HG03135 (cell line): ENCODE data around the gene CHRNA1.

Source experiments
- ATAC-seq: cut with Tn5 transposase; IDR thresholded peaks from one replicate; pipeline ENCODE4 v1.9.1; 2021; ENCODE audit warnings: mild to moderate bottlenecking, moderate library complexity; ENCODE audit not compliant: unreplicated experiment

The CHRNA1 gene

DNA sequence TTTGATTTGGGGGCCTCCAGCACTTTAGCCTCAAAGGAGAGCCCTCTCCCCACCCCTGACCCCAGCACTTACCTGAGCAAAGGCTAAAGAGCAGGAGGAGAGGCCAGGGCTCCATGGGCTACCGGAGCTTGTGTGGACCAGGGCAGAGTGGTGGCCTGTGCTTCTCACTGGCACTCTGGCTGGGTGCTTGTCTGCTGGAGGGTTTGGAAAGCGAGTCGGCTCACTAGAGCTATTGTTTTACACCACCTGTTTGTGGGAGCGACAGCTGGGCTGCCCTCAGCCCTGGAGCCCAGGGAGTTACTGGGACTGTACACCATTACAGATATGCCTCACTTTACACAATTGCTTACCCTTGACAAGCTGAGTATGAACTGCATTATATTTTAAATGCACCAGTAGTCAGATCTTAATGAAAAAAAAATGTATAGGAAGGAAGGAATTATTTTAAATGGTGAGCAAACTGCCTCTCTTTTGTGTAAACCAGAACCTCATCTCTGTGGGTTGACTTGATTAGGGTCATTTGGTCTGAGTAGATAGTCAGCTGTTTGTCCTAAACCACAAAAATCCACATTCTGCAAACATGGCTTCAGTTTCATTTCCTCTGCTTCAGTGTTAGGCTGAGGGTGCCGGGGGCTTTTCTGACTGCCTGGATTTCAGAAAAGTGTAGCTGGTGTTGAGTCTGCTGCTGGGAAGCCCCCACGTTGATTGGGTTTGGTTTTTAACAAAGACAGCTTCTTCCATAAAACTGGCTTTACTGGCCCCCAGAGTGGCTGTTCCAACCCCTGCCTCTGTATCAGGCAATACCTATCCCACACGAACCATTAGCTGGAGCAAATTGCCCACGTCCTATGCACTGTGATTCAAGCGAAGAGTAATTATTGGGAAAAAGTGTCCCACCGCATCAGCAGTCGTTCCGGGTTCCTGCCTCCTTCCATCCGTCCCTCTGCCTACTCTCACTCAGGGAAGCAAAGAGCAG lies at the start of gene CHRNA1:
Gene CHRNA1 (minus strand): TSS at position 193 of the 976 bp plus-strand sequence. CDS start 78 bp downstream, at position 115.
- no peak for ATAC-seq

DNA sequence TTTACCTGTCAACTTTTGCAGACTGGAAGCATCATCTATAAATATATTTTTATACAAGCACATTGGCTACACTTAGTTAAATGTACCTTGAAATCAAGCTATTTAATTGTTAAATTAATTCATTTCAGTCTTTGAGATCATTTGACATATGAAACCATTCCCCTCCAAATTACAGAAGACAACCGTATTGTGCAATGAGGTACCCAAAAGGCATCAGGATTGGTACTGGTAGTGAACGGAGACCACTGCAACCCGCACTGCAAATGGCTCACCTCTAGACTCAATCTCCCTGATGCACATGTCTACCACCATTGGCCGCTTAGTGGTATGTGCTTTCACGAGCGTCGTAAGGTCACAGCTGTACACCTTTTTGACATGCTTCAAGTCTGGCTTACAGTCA lies 47.8 kb upstream of the CHRNA1 start:
- no peak for ATAC-seq

DNA sequence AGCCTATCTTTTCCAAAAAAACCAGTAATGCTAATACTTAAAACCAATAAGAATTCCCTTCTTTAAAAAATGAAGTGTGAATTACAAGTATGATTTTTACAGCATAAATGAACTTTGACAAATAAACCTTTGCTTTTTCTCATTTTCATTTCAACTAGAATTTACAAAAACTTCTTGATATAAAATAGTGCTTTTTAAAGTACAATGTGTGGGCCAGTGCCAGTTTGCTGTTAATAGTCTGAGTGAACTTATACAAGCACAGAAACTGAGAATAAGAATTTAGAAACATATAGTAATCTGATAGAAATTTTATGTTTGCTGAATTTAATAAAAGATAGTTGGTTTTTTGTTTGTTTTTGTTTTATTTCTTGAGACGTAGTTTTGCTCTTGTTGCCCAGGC lies 43.7 kb upstream of the CHRNA1 start:
- ATAC-seq: no peak

DNA sequence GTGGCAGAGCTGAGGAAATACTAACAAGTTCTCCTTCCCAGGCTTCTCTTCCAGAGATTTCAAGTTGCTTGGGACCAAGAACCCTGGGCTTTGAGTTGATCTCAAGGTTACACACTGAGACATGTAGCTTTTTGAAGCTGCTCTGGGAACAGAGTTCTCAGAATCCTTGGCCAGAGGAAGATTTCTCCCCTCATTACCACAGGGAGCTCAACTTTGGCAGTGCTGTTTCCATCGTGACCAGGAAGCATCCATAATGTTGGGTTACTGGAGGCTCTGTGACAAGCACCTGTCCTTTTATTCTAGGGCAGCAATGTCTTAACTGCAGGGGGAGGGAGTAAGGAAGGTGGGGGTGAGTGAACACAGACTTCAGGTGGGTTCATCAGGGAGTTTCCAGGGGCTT lies 41.5 kb upstream of the CHRNA1 start:
- no peak for ATAC-seq

DNA sequence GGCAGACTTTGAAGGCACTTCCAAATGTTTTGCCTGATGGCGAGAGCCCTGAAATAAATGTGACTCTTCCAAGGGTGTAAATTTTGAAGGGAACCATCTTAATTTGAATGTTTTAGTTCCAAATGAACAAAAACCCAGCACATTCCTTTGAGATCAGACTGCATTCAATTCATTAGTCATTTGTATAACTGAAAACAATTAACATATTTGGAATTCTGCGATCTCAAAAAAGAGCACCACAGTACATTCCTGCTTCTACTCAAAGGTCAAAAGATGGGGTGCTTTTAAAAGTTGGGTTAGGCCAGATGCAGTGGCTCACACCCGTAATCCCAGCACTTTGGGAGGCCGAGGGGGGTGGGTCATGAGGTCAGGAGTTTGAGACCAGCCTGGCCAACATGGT lies 38.2 kb upstream of the CHRNA1 start:
- no peak for ATAC-seq

DNA sequence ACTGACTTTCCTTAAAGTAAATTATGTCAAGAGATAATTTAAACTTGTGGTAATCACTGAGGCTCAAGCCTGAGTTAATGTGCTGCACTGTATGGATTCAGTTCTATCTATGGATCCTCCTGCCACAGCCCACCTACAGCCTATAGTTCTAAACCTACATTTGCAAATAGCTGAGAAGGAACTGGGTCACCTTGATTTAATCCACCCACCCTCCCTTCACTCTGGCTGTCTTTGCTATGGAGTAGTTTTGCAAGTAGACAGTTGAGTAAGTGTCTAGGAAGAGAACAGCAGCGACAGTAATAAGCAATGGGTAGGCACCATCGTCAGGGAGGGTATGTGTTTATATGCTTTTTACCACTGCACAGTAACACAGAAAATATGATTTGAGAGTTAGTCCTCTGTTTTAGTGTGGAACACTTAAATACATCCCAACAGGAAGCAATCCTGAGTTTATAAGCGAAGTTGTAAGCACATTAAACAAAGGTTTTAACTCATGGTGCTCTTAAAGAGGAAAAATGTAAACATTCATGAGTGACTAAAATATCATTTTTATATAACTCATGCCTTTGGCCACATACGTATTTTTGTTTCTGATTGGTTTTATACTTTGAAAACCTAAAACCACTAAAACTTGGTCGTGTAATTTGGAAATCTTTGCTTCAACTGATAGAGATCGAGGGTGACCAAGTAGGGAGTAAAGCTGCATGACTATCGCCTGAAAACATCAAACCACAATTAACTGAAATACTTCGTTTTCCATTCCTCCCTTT lies 36.3 kb upstream of the CHRNA1 start:
- no peak for ATAC-seq

DNA sequence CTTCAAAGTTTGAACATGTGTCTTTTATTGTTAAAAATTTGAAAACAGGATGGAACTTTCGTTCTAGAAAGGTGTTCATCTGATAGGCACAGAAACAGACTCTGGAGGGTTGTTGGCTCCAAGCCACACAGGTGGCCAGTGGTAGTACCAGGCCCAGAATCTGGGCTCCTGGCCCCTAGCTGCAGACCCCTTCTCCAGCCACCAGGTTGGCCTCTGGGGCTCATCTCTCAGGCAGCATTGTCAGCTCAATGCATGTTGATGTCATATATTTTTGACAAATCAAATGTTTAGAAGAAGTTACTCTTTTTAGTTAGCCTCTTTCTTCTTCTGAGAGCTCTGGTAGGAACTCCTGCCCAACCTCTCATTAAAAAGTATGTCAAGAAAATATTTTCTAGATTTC lies 34.5 kb upstream of the CHRNA1 start:
- ATAC-seq: no peak

DNA sequence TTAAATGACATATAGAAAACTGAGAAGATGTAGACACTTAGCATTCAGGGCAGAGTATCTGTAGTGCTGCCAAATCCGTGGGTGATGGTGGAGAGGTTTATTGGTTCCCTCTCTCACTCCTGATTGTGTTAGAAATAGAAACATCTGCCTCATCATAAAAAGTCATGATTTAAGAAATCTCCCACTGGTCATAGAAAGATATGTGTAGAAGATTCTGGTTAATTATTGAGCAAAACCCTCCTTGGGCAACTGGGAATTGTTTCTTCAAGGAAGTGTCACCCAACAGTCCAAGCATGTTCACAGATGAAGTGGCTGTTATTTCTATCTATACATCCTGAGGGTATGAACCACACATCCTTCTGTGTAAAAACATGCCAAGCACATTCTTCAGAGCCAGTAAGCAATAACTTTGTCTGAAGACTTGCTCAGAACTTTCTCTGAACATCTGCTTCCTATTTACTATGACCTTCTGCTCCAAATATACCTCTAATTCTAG lies 33.6 kb upstream of the CHRNA1 start:
- no peak for ATAC-seq

DNA sequence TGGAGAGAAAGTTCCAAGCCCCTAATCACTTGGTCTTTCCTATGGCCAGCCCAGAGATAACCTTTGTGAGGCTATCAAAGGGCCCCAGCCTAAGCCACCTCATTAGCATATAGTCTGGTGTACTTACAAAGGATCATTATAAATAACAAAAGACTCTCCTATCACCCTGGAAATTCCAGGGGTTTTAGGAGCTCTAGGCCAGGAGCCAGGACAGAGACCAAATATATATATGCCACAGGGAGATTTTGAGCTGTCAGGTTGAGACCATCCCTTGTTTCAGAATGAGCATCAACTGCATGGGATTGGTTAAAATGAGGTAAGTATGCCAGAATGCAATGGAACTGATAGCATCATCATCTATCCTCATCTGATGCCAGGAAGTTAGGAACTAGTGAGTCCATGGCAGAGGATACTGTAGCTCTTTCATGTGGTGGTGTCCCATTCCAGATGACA lies 32.1 kb upstream of the CHRNA1 start:
- ATAC-seq: no peak

DNA sequence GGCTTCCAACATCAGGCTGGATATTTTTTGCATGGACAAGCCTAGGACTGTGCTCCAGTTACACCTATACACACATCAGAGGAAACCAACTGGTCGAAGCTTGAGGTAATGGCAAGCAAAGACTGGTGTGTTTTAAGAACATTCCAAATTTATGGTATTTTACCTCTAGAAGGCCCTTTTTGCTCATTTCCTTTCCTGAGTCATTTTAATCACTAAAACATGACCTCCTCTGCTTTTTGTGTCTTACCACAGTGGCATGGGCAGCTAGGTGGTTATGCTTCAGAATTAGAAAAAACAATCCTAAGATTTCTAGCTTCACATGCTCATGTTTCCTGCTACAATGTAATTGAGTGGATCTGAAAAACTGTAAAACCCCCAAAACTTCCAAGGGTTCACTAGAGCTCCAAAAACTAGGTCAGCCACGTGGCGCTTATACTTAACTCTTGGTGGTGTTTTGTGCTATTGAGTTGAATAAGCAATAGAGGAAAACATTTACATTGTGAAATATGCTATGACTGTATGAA lies 30.6 kb upstream of the CHRNA1 start:
- ATAC-seq: no peak

DNA sequence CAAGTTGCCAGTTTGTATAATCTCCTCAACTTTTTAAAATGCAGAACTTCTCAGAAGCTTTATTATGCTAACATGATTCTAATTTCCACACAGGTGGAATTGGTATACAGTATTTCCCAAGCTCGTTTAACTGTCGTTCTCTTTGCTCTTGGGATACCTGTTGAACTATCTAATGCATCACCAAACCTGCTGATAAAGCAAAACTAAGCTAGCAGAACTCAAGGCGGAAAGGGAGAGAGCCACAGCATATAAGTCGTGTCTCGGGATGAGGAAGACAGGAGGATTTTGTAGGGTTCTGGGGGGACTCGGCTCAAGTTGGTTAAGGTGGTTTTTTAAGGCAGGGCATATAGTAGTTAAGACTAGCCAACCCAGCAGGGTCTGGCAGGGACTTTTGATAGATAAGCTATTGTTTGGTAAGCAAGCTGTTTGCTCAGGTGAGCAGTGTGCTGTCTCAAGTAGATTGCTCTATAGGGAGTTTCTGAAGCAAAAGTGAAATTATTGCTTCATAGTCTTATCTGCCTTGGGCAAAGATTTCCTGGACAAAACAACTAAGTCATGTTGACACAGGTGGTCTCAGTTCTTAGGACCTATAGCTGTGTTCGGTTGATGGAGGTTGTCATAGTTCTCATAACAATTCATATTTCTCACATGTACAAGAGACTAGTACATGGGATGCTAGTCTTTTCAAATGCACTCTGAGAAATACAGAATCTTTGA lies 28.2 kb upstream of the CHRNA1 start:
- no peak for ATAC-seq

DNA sequence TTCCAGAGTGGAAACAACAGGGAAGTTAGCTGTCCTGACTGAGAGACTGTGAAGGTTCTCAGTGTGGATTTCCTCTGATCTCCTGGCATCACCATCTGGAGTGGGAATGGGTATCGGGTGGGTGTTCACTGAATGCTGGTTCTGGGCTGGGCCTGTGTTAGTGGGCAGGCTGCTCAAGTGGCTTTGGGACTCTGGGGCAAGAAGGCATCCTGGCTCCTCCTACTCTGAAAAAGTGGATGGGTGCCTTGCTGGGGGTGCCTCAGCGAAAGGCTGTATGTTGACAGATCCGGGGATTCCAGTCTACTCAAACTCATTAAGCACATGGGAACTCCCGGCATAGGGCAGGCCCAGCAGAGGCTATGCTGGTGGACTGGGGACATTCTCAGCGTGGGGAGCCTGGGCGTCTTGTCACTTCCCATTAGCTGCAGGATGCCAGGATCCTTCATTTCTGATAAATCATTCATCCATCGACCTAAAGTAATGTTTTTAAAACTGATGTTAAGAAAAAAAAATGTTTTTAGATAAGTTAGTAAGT lies 27.5 kb upstream of the CHRNA1 start:
- no peak for ATAC-seq

DNA sequence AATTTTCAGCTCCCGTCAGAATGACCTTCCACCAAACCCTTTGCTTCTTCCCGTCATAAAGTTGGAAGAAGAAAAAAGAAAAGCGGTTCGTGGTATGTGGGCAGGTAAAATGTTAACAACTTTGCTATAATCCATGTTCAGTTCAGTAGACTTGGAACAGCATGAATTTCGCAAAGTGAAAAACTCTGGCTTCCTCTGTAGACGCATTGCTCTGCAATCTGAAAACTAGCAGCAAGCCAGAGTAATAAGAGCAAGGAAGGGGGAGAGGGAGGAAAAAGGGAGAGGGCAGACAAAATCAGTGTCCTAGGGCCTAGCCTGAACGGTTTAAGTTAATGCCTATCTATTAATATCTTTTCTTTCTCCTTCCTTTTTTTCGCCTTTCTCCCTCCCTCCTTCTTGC lies 26.7 kb upstream of the CHRNA1 start:
- no peak for ATAC-seq

DNA sequence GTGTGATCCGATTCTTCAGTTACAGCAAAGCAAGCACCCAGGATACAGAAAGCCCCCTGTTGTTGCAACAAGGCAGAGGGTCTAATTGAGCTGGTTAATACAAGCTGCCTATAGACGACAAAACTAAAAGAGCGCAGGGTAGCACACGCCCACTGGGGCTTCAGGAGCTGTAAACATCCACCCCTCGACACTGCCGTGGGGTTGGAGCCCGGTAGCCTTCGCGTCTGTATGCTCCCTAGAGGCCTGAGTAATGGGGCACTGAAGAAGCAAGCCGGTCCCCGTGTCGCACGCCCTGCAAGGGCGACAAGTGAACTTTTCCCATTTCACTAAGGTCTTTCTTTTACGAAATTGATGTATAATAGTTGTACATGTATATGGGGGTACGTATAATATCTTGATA lies 24.7 kb upstream of the CHRNA1 start:
- ATAC-seq: no peak

DNA sequence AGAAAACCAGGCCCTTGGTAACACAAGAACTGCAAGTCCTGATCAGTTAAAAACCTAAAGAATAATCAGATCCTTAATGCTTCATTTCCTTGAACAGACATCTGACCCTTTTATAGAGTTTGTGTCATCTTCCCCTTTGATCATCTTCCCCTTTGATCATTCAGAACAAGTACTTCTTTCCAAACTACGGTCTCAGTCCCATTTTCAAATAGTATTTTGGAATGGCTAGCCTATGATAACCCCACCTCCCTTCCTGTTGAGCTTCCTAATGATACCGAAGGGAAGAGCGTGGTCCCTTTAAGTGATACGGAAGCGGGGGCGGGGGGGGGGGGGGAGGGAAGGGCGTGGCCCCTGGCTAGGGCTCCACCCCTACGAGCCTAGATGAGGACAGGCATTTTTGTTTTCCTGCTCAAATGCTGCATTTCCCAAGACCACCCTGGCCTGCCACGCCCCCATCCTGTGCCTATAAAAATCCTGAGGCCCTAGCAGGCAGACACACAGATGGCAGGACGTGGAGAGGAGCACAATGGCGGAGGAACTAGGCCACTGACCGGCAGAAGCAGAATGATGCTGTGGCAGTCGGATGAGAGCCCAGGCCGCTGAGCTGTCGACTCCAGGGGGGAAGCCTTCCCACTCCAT lies 24.1 kb upstream of the CHRNA1 start:
- ATAC-seq: no peak

DNA sequence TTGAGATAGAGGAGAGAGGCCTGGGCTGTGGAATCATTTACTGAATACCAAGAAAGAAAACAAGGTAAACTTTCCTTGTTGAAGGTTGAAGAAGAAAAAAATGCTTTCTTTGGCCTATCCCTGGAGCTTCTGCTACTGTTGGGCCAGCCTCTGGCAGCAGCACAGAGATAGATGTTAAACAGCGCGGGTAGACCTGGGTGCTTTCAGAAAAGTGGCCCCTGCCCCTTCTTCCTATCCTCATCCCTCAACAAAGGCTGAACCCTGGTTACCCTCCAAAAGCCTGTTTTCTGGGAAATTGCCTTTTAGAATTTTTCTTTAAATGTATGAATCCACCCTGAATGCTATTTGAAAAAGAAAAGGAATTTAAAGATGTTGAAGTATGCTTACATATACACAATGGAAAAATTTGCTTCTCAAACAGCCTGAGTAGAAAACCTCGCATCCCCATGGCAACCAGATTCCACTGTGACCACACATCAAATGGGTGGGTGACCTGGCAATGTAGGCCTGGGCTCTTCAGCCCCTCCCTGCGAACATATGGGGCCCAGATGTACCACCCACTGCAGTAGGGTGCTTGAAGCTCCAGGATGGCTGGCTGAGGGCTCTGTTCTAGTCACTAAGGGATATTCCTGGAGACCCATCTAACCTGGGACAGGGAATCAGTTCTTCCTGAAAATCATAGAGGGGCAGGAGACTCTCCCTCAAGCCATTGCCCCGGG lies 23.4 kb upstream of the CHRNA1 start:
- ATAC-seq: no peak

DNA sequence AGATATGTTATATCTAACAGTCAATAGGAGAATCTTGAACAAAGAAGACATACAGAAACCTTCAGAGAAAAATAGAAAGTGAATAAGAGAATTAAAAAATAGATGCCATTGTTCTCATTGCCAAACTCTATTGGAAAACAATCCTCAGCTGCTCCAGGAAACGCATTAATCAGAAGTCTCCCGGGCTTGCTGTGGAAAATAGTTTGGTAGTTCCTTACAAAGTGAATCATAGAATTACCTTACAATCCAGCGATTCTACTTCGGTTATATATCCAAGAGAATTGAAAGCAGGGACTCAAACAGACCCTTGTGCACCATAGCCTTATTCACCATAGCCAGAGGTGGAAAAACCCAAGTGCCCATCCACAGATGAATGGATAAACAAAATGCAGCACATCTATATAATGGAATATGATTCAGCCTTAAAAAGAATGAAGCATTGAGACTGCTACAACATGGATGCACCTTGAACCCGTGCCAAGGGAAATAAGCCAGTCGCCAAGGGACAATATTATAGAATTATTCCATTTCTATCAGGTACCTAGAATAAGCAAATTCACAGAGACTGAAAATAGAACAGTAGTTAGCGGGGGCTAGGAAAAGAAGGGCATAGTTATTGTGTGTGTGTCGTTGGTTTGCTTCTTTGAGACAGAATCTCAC lies 21.9 kb upstream of the CHRNA1 start:
- ATAC-seq: no peak

DNA sequence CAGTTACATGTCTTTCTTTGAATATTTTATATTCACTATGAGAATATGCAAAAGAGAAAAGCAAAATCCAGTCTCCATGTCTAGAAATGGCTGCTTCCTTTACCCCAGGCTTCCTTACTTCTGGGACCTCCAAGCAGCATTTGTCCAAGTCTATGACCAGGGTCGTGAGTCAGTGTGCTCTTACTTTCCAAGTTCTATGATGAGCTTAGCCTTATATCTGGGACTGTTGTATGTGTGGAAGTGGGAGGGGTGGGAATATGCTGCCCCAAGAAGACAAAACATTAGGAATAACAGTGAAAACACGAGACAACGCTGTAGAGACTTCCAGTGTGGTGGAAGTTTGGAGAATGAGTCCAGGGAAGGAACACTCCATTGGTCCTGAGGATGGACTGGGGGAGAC lies 21.2 kb upstream of the CHRNA1 start:
- no peak for ATAC-seq

DNA sequence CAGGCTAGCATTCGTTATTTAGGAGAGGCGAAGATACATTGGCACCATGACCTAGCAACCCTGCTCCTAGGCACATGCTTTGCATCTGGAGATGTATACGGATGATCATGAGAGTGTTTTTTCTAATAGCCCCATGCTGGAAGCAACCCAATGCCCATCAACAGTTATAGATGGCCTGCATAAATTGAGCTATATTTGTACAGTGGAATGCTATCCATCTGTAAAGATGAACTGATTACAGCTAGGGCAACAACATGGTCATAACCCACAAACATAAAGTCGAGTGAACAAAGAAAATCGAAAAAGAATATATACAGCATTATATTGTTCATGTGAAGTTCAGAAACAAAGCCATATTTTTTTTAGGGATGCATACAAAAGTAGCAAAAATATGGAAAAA lies 20.6 kb upstream of the CHRNA1 start:
- no peak for ATAC-seq
